Measurements from ENCODE around the gene SNX3.
"Not testable (repeated sequence)": the region's sequence is repeated elsewhere in the genome, so short reads cannot be mapped to it uniquely, and the experiment has no call there.

SNX3 gene

GRCh38 chr6:108260809-108261569, at the start of gene SNX3:
Gene SNX3 (minus strand): TSS chr6:108261040. CDS start chr6:108260921, 119 bp downstream.
- peak; percentile 74 for DNase-seq (ENCODE audit: low read depth)

DNA sequence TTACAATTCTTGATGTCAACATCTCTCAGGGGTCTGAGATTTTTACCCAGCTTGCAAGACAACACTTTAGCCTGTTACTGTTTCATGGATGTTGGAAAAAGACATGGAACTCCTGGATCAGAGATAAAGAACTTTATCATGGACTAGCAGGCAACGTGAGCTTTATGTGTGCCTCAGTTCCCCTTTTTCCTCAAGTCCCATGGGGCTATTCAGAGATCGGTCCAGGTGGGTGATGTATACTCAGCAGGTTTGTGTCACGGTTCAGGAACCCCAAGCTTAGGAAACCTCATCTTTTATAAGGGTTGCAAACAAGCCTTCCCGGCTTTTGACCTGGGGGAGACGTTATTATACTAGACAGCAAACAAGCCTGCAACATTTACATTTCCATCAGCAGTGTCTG, 49.0 kb upstream of the SNX3 start:
- no peak for DNase-seq (ENCODE audit: low read depth)

DNA sequence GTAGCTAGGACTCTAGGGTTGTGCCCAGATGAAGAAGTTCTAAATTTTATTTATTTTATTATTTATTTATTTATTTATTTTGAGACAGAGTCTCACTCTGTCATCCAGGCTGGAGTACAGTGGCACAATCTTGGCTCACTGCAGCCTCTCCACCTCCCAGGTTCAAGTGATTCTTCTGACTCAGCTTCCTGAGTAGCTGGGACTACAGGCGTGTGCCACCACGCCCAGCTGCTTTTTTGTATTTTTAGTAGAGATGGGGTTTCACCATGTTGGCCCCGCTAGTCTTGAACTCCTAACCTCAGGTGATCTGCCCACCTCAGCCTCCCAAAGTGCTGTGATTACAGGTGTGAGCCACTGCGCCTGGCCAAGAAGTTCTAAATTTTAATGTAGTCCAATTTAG, 47.8 kb upstream of the SNX3 start:
- not testable (repeated sequence) for DNase-seq (ENCODE audit: low read depth)

GRCh38 chr6:108304646-108305045, 43.8 kb upstream of the SNX3 start:
- DNase-seq (ENCODE audit: low read depth) = no peak

GRCh38 chr6:108302386-108302785, 41.5 kb upstream of the SNX3 start:
- DNase-seq (ENCODE audit: low read depth) = no peak

GRCh38 chr6:108295676-108296075, 34.8 kb upstream of the SNX3 start:
- no peak for DNase-seq (ENCODE audit: low read depth)

- DNase-seq (ENCODE audit: low read depth) = peak; percentile 51
Measured at GRCh38 chr6:108294727-108295625, 34.1 kb upstream of the SNX3 start, which contains the start of gene AFG1L. Gene AFG1L (plus strand): TSS chr6:108295054. CDS start chr6:108295080, 26 bp downstream.

DNA sequence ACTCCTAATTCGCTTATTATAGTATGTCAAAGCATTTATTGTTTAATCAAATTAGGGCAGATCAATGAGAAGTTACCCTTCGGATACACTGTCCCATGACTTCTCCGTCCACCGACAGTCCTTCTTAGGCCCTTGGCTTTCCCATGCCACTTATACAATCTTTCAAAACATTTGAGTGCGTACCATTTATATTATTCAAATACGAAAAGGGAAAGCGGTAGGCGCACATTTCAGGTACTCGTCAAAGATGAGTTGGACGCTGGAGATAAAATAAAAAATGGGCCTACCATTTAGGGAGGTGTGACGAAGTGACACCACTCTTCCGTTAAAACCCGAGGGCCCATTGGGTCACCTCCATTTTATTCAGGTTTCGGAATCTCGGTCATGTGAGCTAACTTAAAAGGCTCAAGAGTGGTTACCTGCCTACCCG, 33.5 kb upstream of the SNX3 start:
- DNase-seq (ENCODE audit: low read depth) = no peak

- DNase-seq (ENCODE audit: low read depth) = no peak
Measured at GRCh38 chr6:108293527-108294296, 32.9 kb upstream of the SNX3 start.

DNA sequence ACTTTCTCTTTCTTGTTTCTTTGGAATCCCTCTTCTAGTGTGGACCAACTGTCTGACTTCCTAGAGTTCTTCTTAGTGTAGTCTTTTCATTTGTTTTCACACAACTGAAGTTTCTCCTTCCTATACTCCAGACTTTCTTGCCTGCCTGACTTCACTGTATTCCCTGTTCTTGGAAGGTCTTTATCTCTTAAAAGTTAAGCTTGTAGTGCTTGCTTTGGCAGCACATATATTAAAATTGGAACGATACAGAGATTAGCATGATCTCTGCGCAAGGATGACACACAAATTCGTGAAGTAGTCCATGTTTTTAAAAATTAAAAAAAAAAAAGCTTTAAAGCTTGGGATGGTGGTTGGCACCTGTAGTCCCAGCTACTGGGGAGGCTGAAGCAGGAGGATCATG, 31.7 kb upstream of the SNX3 start:
- not testable (repeated sequence) for DNase-seq (ENCODE audit: low read depth)

DNA sequence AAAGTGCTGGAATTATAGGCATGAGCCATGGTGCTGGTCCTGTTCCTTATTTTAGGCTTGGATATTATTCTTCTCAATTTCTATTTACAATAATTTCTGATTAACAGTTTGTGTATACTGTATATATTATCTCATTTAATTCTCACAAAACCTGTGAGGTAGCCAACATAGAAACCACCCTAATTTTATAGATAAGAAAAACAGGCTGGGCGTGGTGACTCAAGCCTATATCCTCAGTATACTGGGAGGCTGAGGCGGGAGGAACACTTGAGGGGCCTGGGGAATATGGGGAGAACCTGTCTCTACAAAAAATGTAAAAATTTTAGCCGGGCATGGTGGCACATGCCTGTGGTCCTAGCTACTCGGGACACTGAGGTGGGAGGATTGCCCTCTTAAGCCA, 30.3 kb upstream of the SNX3 start:
- no peak for DNase-seq (ENCODE audit: low read depth)

GRCh38 chr6:108288742-108289141, 27.9 kb upstream of the SNX3 start:
- no peak for DNase-seq (ENCODE audit: low read depth)

- DNase-seq (ENCODE audit: low read depth) = no peak
Measured at GRCh38 chr6:108287373-108287772, 26.5 kb upstream of the SNX3 start.

DNA sequence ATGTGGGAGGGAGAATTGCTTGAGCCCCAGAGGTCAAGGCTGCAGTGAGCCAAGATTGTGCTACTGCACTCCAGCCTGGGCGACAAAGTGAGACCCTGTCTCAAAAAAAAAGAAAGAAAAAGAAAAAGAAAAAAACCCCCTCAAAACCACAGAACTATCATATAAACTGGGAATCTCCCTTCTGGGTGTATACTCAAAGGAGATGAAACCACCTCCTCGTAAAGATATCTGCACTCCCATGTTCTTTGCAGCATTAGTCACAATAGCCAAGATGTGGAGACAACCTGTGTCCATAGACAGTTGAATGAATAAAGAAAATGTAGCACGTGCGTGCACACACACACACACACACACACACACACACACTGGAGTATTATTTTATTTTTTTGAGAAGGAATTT, 25.5 kb upstream of the SNX3 start:
- no peak for DNase-seq (ENCODE audit: low read depth)

- DNase-seq (ENCODE audit: low read depth) = no peak
Measured at GRCh38 chr6:108285381-108285780, 24.5 kb upstream of the SNX3 start.

DNA sequence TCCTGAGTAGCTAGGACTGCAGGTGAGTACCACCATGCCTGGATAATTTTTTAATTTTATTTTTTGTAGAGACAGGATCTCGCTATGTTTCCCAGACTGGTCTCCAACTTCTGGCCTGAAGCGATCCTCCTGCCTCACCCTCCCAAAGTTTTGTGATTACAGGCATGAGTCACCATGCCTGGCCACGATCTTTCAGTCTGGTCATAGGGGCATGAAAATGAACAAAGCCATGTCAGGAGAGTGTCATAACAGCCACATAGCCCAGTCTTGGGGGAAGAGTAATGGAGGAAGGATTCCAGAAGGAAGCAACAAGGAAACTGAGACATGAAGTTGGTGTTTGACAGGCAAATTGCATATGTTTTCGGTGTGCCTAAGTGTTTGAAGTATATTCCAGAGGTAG, 17.0 kb upstream of the SNX3 start:
- no peak for DNase-seq (ENCODE audit: low read depth)

DNA sequence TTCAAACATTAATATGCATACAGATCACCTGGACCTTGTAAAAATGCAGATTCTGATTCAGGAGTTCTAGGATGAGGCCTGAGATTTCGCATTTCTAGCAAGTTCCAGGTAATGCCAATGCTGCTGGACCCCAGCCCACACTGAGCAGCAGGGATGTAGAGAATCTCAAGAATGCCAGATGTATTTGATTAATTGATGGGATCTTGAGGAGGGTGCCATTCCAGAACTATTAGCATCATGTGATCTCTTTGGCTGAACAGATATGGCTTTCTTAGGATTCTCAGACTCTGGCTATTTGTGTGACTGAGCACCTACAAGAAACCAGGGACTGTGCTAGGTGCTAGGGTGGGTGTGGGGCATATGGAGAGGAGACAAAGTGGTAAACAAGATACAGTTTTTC, 16.5 kb upstream of the SNX3 start:
- DNase-seq (ENCODE audit: low read depth) = no peak

DNA sequence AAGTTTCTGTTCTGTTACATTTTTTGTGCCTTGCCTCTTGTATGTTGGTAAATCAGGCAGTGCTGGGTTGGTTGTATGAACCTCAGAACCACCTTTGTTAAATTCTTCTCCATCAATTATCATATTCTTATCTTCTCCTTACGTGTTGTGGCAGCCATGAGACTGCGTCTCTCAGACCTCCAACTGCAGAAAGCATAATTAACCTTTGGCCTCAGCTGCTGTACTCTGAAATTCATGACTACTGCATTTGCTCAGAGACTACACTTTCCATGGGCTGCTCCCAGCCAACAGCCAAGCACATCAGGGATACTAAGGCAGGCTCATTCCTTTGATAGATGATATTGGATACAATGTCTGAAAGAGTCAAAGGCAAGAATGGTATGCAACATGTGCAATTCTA, 15.1 kb upstream of the SNX3 start:
- DNase-seq (ENCODE audit: low read depth) = no peak

DNA sequence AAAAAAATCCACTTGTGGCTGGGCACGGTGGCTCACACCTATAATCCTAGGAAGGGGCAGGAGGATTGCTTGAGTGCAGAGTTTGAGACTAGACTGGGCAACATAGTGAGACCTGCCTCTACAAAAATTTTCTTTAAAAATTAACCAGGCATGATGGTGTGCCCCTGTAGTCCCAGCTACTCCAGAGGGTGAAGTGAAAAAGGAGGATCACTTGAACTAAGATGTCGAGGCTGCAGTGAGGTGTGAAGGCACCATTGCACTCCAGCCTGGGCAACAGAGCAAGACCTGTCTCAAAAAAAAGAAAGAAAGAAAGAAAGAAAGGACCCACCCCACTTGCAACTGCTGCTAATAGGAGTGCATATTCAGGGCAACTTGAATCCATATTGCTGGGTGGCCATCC, 13.7 kb upstream of the SNX3 start:
- no peak for DNase-seq (ENCODE audit: low read depth)

DNA sequence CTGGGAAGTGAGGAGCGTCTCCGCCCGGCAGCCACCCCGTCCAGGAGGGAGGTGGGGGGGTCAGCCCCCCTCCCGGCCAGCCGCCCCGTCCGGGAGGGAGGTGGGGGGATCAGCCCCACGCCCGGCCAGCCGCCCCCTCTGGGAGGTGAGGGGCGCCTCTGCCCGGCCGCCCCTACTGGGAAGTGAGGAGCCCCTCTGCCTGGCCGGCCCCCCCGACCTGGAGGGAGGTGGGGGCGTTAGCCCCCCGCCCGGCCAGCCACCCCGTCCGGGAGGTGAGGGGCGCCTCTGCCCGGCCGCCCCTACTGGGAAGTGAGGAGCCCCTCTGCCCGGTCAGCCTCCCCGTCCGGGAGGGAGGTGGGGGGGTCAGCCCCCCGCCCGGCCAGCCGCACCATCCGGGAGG, 9.1 kb upstream of the SNX3 start:
- DNase-seq (ENCODE audit: low read depth) = not testable (repeated sequence)

GRCh38 chr6:108268845-108269244, 8.0 kb upstream of the SNX3 start:
- no peak for DNase-seq (ENCODE audit: low read depth)

GRCh38 chr6:108263371-108263770, 2.5 kb upstream of the SNX3 start:
- no peak for DNase-seq (ENCODE audit: low read depth)

Measured in non-pigmented ciliary epithelial cell (primary cell).